H1 (cell line): ENCODE data around the gene TNRC6A. TPM values are rescaled to one million over a fixed set of nuclear protein-coding genes. Genes with fewer than 3 reads are reported as not detected.

Source experiments
- CTCF ChIA-PET: fragments of 300-600 bp; sonication (Branson Sonifier 250); formaldehyde crosslinking; loops from one replicate; lab custom pipeline; 2021; ENCODE audit not compliant: partially characterized antibody; lab: Charles Lee
- POLR2A ChIA-PET: fragments of 300-600 bp; sonication (Branson Sonifier 250); formaldehyde crosslinking; loops from one replicate; lab custom pipeline; 2021; ENCODE audit warnings: inconsistent platforms; ENCODE audit not compliant: partially characterized antibody; lab: Charles Lee
- DNase-seq, 2 experiments: peaks; one replicate each; pipeline versions ENCODE4 v3.0.0 to v3.0.0-alpha.2; 2010 to 2022; ENCODE audit warnings: low spot score in 2 of 2, low read depth in 1 of 2, mixed read lengths in 1 of 2
- FAIRE-seq: peaks from 2 replicates; lab custom pipeline; 2011; peaks lifted over from hg19 to GRCh38; lab: Jason Lieb, UNC
- H2AFZ ChIP-seq: 2 replicates; pipeline ENCODE4 v1.8.1; 2012; ENCODE audit warnings: low read length, inconsistent platforms
- H2AK5ac ChIP-seq: 2 replicates; pipeline ENCODE4 v1.6.1; 2013; ENCODE audit warnings: low read depth, low read length
- H2BK120ac ChIP-seq: replicated peaks from 2 replicates; pipeline ENCODE3; 2013; ENCODE audit warnings: low read depth, low read length, inconsistent platforms
- H2BK12ac ChIP-seq: 2 replicates; pipeline ENCODE4 v1.6.1; 2013; ENCODE audit warnings: low read depth, low read length
- H2BK15ac ChIP-seq: 2 replicates; pipeline ENCODE4 v1.6.1; 2013; ENCODE audit warnings: low read length
- H2BK20ac ChIP-seq: 2 replicates; pipeline ENCODE4 v1.6.1; 2013; ENCODE audit warnings: low read length
- H2BK5ac ChIP-seq: 2 replicates; pipeline ENCODE4 v1.6.1; 2013; ENCODE audit warnings: low read depth, low read length
- H3K14ac ChIP-seq: 2 replicates; pipeline ENCODE4 v1.6.1; 2013; ENCODE audit warnings: inconsistent platforms; ENCODE audit not compliant: insufficient read length
- H3K18ac ChIP-seq: 2 replicates; pipeline ENCODE4 v1.6.1; 2013; ENCODE audit warnings: low read length; ENCODE audit errors: extremely low read depth
- H3K23ac ChIP-seq: 2 replicates; pipeline ENCODE4 v1.6.1; 2013; ENCODE audit warnings: inconsistent platforms; ENCODE audit not compliant: insufficient read length
- H3K23me2 ChIP-seq: 2 replicates; pipeline ENCODE4 v1.6.1; 2013; ENCODE audit warnings: low read depth, low read length
- H3K27ac ChIP-seq: 2 replicates; pipeline ENCODE4 v1.6.1; 2011; ENCODE audit warnings: low read depth, low read length, inconsistent platforms
- H3K27me3 ChIP-seq, 4 experiments: replicated peaks in 1 of 4; 1 replicate in 1 of 4; 2 replicates in 3 of 4; pipeline versions ENCODE4 v1.6.1 to v1.8.1; 2011 to 2013; ENCODE audit warnings: low read length in 3 of 4, mild to moderate bottlenecking in 3 of 4, inconsistent platforms in 2 of 4, mixed read lengths in 2 of 4, moderate library complexity in 1 of 4; ENCODE audit not compliant: control insufficient read depth in 3 of 4, insufficient read depth in 3 of 4; ENCODE audit errors: extremely low read depth in 1 of 4
- H3K36me3 ChIP-seq, 4 experiments: 2 replicates each; pipeline versions ENCODE4 v1.6.1 to v1.8.1; 2011 to 2013; ENCODE audit warnings: mild to moderate bottlenecking in 4 of 4, low read length in 3 of 4, moderate library complexity in 2 of 4, control low read depth in 1 of 4, inconsistent platforms in 1 of 4; ENCODE audit not compliant: insufficient read depth in 4 of 4, control insufficient read depth in 2 of 4
- H3K4ac ChIP-seq: replicated peaks from 2 replicates; pipeline ENCODE3; 2013; ENCODE audit warnings: low read length, low read depth, mixed read lengths, inconsistent platforms; ENCODE audit not compliant: insufficient read length
- H3K4me1 ChIP-seq, 4 experiments: replicated peaks in 1 of 4; 1 replicate in 1 of 4; 2 replicates in 3 of 4; pipeline versions ENCODE4 v1.6.1 to v1.8.1; 2011 to 2013; ENCODE audit warnings: low read length in 3 of 4, inconsistent platforms in 2 of 4, mixed read lengths in 1 of 4; ENCODE audit not compliant: insufficient read depth in 4 of 4, control insufficient read depth in 3 of 4
- H3K4me2 ChIP-seq, 2 experiments: 2 replicates each; pipeline versions ENCODE4 v1.6.1 to v1.8.1; 2011 to 2013; ENCODE audit warnings: low read depth in 2 of 2, low read length in 2 of 2, control low read depth in 1 of 2, inconsistent platforms in 1 of 2, mild to moderate bottlenecking in 1 of 2; ENCODE audit not compliant: insufficient read depth in 1 of 2
- H3K4me3 ChIP-seq, 4 experiments: fragments of 200-600, 300-600 bp in 1 of 4; sonication (generic), shearing (Covaris generic), sonication (Bioruptor Twin) in 1 of 4; 2 replicates each; pipeline versions ENCODE4 v1.5.1 to v1.8.1; 2011 to 2016; ENCODE audit warnings: low read length in 4 of 4, low read depth in 3 of 4, control low read depth in 2 of 4, inconsistent platforms in 2 of 4, mild to moderate bottlenecking in 2 of 4, mixed read lengths in 1 of 4, moderate library complexity in 1 of 4; ENCODE audit not compliant: insufficient read depth in 2 of 4; ENCODE audit errors: extremely low read depth in 1 of 4
- H3K56ac ChIP-seq: replicated peaks from 2 replicates; pipeline ENCODE3; 2013; ENCODE audit warnings: low read depth, mild to moderate bottlenecking, mixed read lengths, low read length, inconsistent platforms; ENCODE audit not compliant: insufficient read length
- H3K79me1 ChIP-seq: 2 replicates; pipeline ENCODE4 v1.6.1; 2013; ENCODE audit warnings: low read depth, low read length, control low read depth
- H3K79me2 ChIP-seq, 2 experiments: 2 replicates each; pipeline versions ENCODE4 v1.6.1 to v1.8.1; 2012 to 2013; ENCODE audit warnings: low read length in 2 of 2, mild to moderate bottlenecking in 2 of 2, inconsistent platforms in 1 of 2; ENCODE audit not compliant: insufficient read depth in 2 of 2, control insufficient read depth in 1 of 2
- H3K9ac ChIP-seq, 4 experiments: replicated peaks in 1 of 4; 1 replicate in 1 of 4; 2 replicates in 3 of 4; pipeline versions ENCODE4 v1.6.1 to v1.8.1; 2011 to 2013; ENCODE audit warnings: low read depth in 3 of 4, low read length in 3 of 4, control low read depth in 2 of 4, mild to moderate bottlenecking in 2 of 4, moderate library complexity in 2 of 4, inconsistent platforms in 1 of 4; ENCODE audit errors: extremely low read depth in 1 of 4
- H3K9me3 ChIP-seq, 2 experiments: 2 replicates each; pipeline versions ENCODE4 v1.6.1 to v1.8.1; 2012 to 2013; ENCODE audit warnings: mild to moderate bottlenecking in 2 of 2, moderate library complexity in 2 of 2, control low read depth in 1 of 2, inconsistent platforms in 1 of 2, low read depth in 1 of 2, low read length in 1 of 2, mixed read lengths in 1 of 2; ENCODE audit not compliant: insufficient read depth in 2 of 2
- H4K20me1 ChIP-seq, 2 experiments: replicated peaks in 1 of 2; 2 replicates each; pipeline versions ENCODE3 to v1.8.1; 2011 to 2013; ENCODE audit warnings: inconsistent platforms in 2 of 2, low read length in 2 of 2, mild to moderate bottlenecking in 1 of 2; ENCODE audit not compliant: insufficient read depth in 2 of 2, control insufficient read depth in 1 of 2
- H4K5ac ChIP-seq: 2 replicates; pipeline ENCODE4 v1.6.1; 2013; ENCODE audit warnings: low read length, low read depth, mixed read lengths, inconsistent platforms; ENCODE audit not compliant: insufficient read length
- H4K8ac ChIP-seq: 2 replicates; pipeline ENCODE4 v1.8.0; 2013; ENCODE audit warnings: mild to moderate bottlenecking, moderate library complexity, low read length, inconsistent platforms; ENCODE audit not compliant: insufficient read depth; ENCODE audit errors: extremely low read depth
- H4K91ac ChIP-seq: replicated peaks from 2 replicates; pipeline ENCODE3; 2013; ENCODE audit warnings: low read length, mixed read lengths, inconsistent platforms; ENCODE audit not compliant: insufficient read length
- CHD1 ChIP-seq: IDR thresholded peaks from 2 replicates; pipeline ENCODE4 v1.6.1; 2012; ENCODE audit warnings: low read depth, low read length, improper control_type of control experiment
- GABPA ChIP-seq: IDR thresholded peaks from 2 replicates; pipeline ENCODE4 v1.6.1; 2011; ENCODE audit warnings: mild to moderate bottlenecking, low read length, moderate library complexity, borderline replicate concordance; ENCODE audit not compliant: insufficient read depth
- JUN ChIP-seq: IDR thresholded peaks from 2 replicates; pipeline ENCODE4 v1.6.1; 2011; ENCODE audit warnings: low read depth, mild to moderate bottlenecking, improper control_type of control experiment, low read length
- RAD21 ChIP-seq, 2 experiments: IDR thresholded peaks in 1 of 2; conservative IDR thresholded peaks in 1 of 2; 2 replicates each; pipeline ENCODE4 v1.6.1; 2011; ENCODE audit warnings: low read depth in 2 of 2, low read length in 2 of 2, improper control_type of control experiment in 1 of 2, inconsistent platforms in 1 of 2, mild to moderate bottlenecking in 1 of 2, moderate library complexity in 1 of 2
- RFX5 ChIP-seq: IDR thresholded peaks from 2 replicates; pipeline ENCODE4 v1.6.1; 2011; ENCODE audit warnings: low read depth, low read length, improper control_type of control experiment, borderline replicate concordance
- TEAD4 ChIP-seq: IDR thresholded peaks from 2 replicates; pipeline ENCODE4 v1.6.1; 2012; ENCODE audit warnings: low read depth, low read length, inconsistent platforms, mixed read lengths
- ZNF274 ChIP-seq: IDR thresholded peaks from 2 replicates; pipeline ENCODE4 v1.7.0; 2012; ENCODE audit warnings: low read length, borderline replicate concordance; ENCODE audit errors: extremely low read depth
- WGBS, 2 experiments: shearing (Covaris generic) in 1 of 2; methylation state at CpG; one replicate each; pipeline versions ENCODE4 v1.1.6 to v1.1.7; 2013 to 2015; ENCODE audit warnings: low lambda C conversion rate in 2 of 2, mixed read lengths in 2 of 2, inconsistent platforms in 1 of 2, low coverage in 1 of 2, missing lambda C conversion rate in 1 of 2; ENCODE audit not compliant: insufficient replicate concordance in 2 of 2, insufficient coverage in 1 of 2, insufficient read length in 1 of 2; ENCODE audit errors: extremely low coverage in 1 of 2, missing lambda C conversion rate in 1 of 2; 5-methylcytosine and 5-hydroxymethylcytosine counted together
- polyA plus RNA-seq, 7 experiments: library from polyadenylated mRNA; depleted of rRNA in 3 of 7; stranded (reverse) in 5 of 7; unstranded in 2 of 7; fragments of >200 nt in 5 of 7; fragments of 200-250 nt in 2 of 7; gene quantifications; 1 replicate in 5 of 7; 2 replicates in 1 of 7; 4 replicates in 1 of 7; pipeline versions ENCODE4 v1.2.1 to v1.2.3, GENCODE V29; 2011 to 2013; ENCODE audit warnings: missing spikeins in 2 of 7, mixed read lengths in 2 of 7
- total RNA-seq: library from RNA; stranded (reverse); fragmentation: NEBNext Ultra II Directional; extraction: Animal tissue kit (Norgen Biotek cat#: 25700); gene quantifications from 2 replicates; pipeline ENCODE4 v1.2.1, GENCODE V29; 2021
- TF ChIP-seq, protein P1 (sequence below): IDR thresholded peaks from 2 replicates; pipeline ENCODE4 v1.6.1; 2012; ENCODE audit warnings: inconsistent platforms

The TNRC6A gene
- total and polyA plus RNA-seq, 2 of the 8 experiments (the other 6 are each of a cell fraction or from before 2014, with no cell fraction given), result 67.6 to 103 TPM

GRCh38 chr16:24769806-24770205 lies 40.4 kb downstream of the TNRC6A start:
- Histone ChIP-seq H3K27me3 (no peaks in the 10 kb centered on the region), H3K4ac (no peak overlapping the region), H4K20me1 (peaks cover 21 to 27% of the 10 kb centered on the region in 2 experiments), H2BK12ac (no peak overlapping the region), H4K8ac (no peak overlapping the region), H3K9ac (no peak overlapping the region), H3K23me2 (no peaks in the 10 kb centered on the region), H3K23ac (no peak overlapping the region), H3K4me3 (no peak overlapping the region), H3K4me2 (no peak overlapping the region), H3K18ac (no peak overlapping the region), H3K27ac (no peak overlapping the region), H3K79me1 (peaks cover 2% of the 10 kb centered on the region; the same call in 1 of the 2 replicates), H2BK5ac (no peak overlapping the region), H2BK15ac (no peak overlapping the region), H3K14ac (no peak overlapping the region), H2BK20ac (no peak overlapping the region), H2AFZ (no peak overlapping the region), H3K4me1 (peaks cover 0 to 5% (median 0%) of the 10 kb centered on the region in 4 experiments; a peak in 2 of 7 replicates), H3K9me3 (no peaks in the 10 kb centered on the region), H3K79me2 (peaks cover 8 to 96% of the 10 kb centered on the region in 2 experiments), H4K5ac (no peak overlapping the region), H4K91ac (no peak overlapping the region), H2AK5ac (no peak overlapping the region), H3K36me3 (peaks cover 0 to 25% (median 9%) of the 10 kb centered on the region in 4 experiments; a peak in 5 of 8 replicates), H3K56ac (no peak overlapping the region), H2BK120ac (no peak overlapping the region)
- DNase-seq (no peak), FAIRE-seq (no peak)
- 81 to 100% methylated on average over 3 to 5 of the region's 5 CpGs for WGBS, 2 experiments
- ChIA-PET CTCF (no interaction called here), POLR2A (interaction anchor here (0.9 kb wide), 1 partner anchor 10 kb away, joined by 3 read pairs; no protein-coding TSS in a partner anchor)
- TF ChIP-seq, protein P1, sequence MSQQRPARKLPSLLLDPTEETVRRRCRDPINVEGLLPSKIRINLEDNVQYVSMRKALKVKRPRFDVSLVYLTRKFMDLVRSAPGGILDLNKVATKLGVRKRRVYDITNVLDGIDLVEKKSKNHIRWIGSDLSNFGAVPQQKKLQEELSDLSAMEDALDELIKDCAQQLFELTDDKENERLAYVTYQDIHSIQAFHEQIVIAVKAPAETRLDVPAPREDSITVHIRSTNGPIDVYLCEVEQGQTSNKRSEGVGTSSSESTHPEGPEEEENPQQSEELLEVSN, result no peak
- TF ChIP-seq RAD21 (IDR thresholded peaks at IDR 0.05 in 1 of 2, conservative IDR thresholded peaks at IDR 0.05 in 1 of 2; ENCODE audit: low read depth in 2 of 2, low read length in 2 of 2) (no peak), RFX5 (no peak), JUN (no peak), ZNF274 (no peak), CHD1 (no peak), TEAD4 (no peak), GABPA (no peak)
